GM12864 (cell line): ENCODE results near the gene CLSTN2.

Source experiments
- DNase-seq: peaks from one replicate; pipeline ENCODE4 v3.0.0-alpha.2; 2011; ENCODE audit warnings: low read depth
- H3K4me3 ChIP-seq: 2 replicates; pipeline ENCODE4 v1.5.1; 2011; ENCODE audit warnings: mild to moderate bottlenecking, low read depth, low read length, control low read depth
- CTCF ChIP-seq: IDR thresholded peaks from 2 replicates; pipeline ENCODE4 v1.5.1; 2011; ENCODE audit warnings: low read depth, mild to moderate bottlenecking, moderate library complexity, low read length, control low read depth, inconsistent platforms; ENCODE audit errors: missing control alignments

The CLSTN2 gene

GRCh38 chr3:139953131-139953910 is 18.3 kb downstream of the CLSTN2 start:
- H3K4me3 ChIP-seq, result no peak overlapping the region

DNA sequence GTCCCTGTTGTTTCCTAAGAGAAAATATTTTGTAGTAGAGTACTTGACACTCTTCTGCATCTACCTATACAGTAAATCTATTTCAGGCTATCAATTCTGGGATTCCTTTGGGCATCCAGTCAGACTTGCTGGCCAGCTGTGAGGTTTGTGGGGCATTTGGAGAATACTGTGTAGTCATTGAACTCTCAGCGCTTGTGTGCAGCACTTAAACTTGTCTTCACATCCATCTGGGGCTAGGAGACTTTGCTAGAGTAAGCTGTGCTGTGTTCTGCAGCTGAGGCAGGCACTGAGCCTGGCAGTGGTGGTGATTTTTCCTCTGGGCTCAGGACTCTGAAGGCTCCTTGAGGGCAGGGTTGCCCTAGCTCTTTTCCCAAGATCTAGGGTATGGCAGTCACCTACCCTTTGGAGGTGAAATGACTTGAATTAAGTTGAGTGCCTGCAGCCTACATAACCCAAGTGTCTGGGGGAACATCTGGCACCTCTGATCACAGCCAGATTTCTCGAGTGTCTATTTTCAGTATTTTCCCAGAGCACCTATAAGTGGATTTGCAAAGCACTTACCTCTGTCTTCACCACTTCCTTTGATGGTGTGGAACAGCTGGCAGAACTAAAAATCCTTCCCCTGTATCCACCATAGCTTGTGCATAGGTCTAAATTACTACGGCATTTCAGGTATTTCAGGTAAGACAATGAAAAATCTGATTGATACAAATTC is 19.3 kb downstream of the CLSTN2 start:
- no peak for DNase-seq

More at GRCh38 chr3:139953131-139953910, 18.3 kb downstream of the CLSTN2 start:
- no peak for DNase-seq
- no peak for TF ChIP-seq CTCF

DNA sequence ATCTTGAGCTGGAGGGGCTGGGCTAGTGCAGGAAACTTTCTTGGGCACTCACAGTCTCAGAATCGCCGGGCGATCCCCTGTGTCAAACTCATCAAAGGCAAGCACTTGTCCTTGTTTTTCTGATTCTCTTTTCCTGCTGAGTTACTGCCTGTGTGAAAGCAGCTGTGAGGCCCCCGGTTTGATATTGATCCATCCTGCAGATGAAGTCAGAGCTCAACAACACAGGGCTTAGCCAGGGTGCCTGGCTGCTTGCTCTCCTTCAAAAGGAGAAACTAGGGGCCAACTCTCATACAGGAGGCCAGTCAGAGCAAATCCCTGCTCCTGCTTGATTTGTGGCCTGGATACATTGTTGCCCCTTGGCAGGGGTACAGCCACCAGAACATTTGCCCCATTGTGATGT is 22.9 kb downstream of the CLSTN2 start:
- no peak overlapping the region for H3K4me3 ChIP-seq
- no peak for TF ChIP-seq CTCF
- no peak for DNase-seq

More for the DNA sequence above, 19.3 kb downstream of the CLSTN2 start:
- no peak overlapping the region for H3K4me3 ChIP-seq
- TF ChIP-seq CTCF, result no peak

DNA sequence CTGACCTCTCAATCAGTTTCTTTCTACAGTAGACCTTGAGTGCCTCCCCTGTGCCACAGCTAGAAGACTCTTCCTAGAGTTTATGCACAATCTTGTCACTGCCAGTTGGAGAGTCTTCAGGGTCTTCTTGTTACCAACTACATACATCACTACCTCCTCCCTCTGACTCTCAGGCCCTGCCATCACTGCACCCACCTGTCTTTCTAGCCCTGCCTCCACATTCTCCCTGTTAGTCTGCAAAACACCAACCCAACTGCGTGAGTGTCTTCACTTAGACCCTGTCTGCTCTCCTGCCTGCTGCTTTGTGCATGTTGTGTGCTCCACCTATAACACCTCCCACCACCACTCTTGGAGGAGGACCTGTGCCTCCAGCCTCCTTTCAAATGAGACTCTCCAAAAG is 34.4 kb downstream of the CLSTN2 start:
- H3K4me3 ChIP-seq, result no peak overlapping the region
- no peak for DNase-seq
- no peak for TF ChIP-seq CTCF

- DNase-seq, result no peak
- H3K4me3 ChIP-seq, result no peak overlapping the region
- TF ChIP-seq CTCF, result no peak
Measured at GRCh38 chr3:139970526-139970925, 35.5 kb downstream of the CLSTN2 start.

DNA sequence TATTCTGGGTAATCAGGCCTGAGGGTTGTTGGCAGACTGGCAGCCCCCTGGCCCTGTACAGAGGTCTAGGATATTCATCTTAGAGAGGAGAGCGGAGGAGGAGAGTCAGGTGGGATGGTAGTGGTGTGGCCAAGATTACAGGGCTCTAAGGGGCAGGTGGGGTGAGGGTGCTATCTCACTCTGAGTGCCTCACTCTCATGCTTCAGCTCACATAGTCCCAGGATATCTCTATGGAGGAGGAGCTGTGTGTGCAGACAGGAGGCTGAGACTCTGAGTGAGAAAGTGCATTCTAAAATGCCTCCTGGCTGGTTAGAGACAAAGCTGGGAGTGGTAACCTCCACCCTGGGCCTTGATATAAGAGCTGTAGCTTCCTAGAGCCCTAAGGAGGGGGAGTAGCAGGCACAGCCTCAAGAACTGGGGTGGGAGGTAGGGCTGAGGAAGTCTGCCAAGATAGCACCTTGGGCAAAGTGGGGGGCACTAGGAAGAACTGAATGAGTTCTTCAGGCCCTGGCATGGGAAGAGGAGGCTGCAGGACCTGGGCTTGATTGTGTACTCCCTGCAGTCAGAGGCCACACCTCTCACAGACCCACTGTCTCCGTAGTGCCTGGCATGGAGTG is 39.9 kb downstream of the CLSTN2 start:
- no peak for TF ChIP-seq CTCF

More for the DNA sequence above, 39.9 kb downstream of the CLSTN2 start:
- no peak overlapping the region for H3K4me3 ChIP-seq
- no peak for DNase-seq
